ENCODE measurements around the gene DERA.
A peak's percentile ranks its signal among the peaks of the same experiment; 100 is the strongest.

Gene DERA

GRCh38 chr12:15928346-15928745 is 17.2 kb downstream of the DERA start (continued):
- TF ChIP-seq ELK4 (IDR thresholded peaks at IDR 0.05; ENCODE audit: borderline replicate concordance, low read depth, low read length) (no peak), ZFHX2 (tag by site-specific recombination; conservative IDR thresholded peaks at IDR 0.05) (peak; percentile 48), ZNF174 (tag by site-specific recombination; IDR thresholded peaks at IDR 0.05) (no peak), SCRT2 (tag by site-specific recombination; IDR thresholded peaks at IDR 0.05) (no peak), ZNF140 (tag by site-specific recombination; IDR thresholded peaks at IDR 0.05) (no peak), ZEB2 (tag by site-specific recombination; IDR thresholded peaks at IDR 0.05) (no peak), ZNF623 (tag by site-specific recombination; IDR thresholded peaks at IDR 0.05) (no peak), PRDM1 (tag by site-specific recombination; IDR thresholded peaks at IDR 0.05) (peak; percentile 57), KLF17 (tag by site-specific recombination; IDR thresholded peaks at IDR 0.05) (no peak), ZNF341 (tag by site-specific recombination; IDR thresholded peaks at IDR 0.05; ENCODE audit: low read depth) (no peak), ZNF792 (tag by site-specific recombination; IDR thresholded peaks at IDR 0.05) (no peak), RBAK (tag by site-specific recombination; IDR thresholded peaks at IDR 0.05) (no peak), ZNF202 (tag by site-specific recombination; IDR thresholded peaks at IDR 0.05; ENCODE audit: borderline replicate concordance) (no peak), MEIS1 (CRISPR knock-in tag; IDR thresholded peaks at IDR 0.05; ENCODE audit: borderline replicate concordance) (no peak), FEZF1 (tag by site-specific recombination; IDR thresholded peaks at IDR 0.05) (no peak), GLI2 (tag by site-specific recombination; IDR thresholded peaks at IDR 0.05; ENCODE audit: borderline replicate concordance, low read depth) (no peak), IKZF3 (tag by site-specific recombination; IDR thresholded peaks at IDR 0.05) (no peak), ZBTB7A (tag by site-specific recombination; IDR thresholded peaks at IDR 0.05; ENCODE audit: low read depth) (no peak)

GRCh38 chr12:15928870-15929571 is 17.9 kb downstream of the DERA start:
- Histone ChIP-seq H3K9me3 (ENCODE audit: control insufficient read depth, insufficient read depth, low read depth, low read length) (no peaks in the 10 kb centered on the region), H3K27ac (ENCODE audit: extremely low read depth, low read depth, low read length) (no peak overlapping the region), H3K4me1 (ENCODE audit: control insufficient read depth, insufficient read depth, low read length) (peaks cover 11% of the 10 kb centered on the region), H3K4me3 (ENCODE audit: low read depth, low read length) (no peak overlapping the region), H3K36me3 (ENCODE audit: control insufficient read depth in 2 of 2, insufficient read depth in 1 of 2, low read length in 2 of 2) (no peaks in the 10 kb centered on the region)
- TF ChIP-seq ZEB2 (tag by site-specific recombination; IDR thresholded peaks at IDR 0.05) (no peak), ZNF404 (tag by site-specific recombination; IDR thresholded peaks at IDR 0.05) (no peak), ZBTB6 (tag by site-specific recombination; IDR thresholded peaks at IDR 0.05) (peak; percentile 55; the same call in 1 of the 2 replicates), ATF2 (tag by site-specific recombination; IDR thresholded peaks at IDR 0.05; ENCODE audit: low read depth) (no peak), PRDM1 (tag by site-specific recombination; IDR thresholded peaks at IDR 0.05) (peak; percentile 39; the same call in 1 of the 2 replicates), ZNF169 (tag by site-specific recombination; IDR thresholded peaks at IDR 0.05) (no peak), ZNF24 (tag by site-specific recombination; IDR thresholded peaks at IDR 0.05) (no peak), KLF10 (tag by site-specific recombination; IDR thresholded peaks at IDR 0.05) (no peak), ZNF398 (tag by site-specific recombination; IDR thresholded peaks at IDR 0.05) (no peak)
- CTCF ChIA-PET: no interaction called here
- POLR2A ChIA-PET: interaction anchor here (1.3 to 1.4 kb wide), 2 partner anchors 8 to 18 kb away, joined by 3 to 8 read pairs; partner anchors contain the start of gene DERA

All from HEK293 (cell line).